ENCODE results near the gene PHETA1.
"Not testable (repeated sequence)": the region's sequence is repeated elsewhere in the genome, so short reads cannot be mapped to it uniquely, and the experiment has no call there.

Gene PHETA1

GRCh38 chr12:111351026-111351425 lies 17.9 kb downstream of the PHETA1 start:
- DNase-seq (ENCODE audit: low read depth in 3 of 3, low spot score in 1 of 3) = no peak

GRCh38 chr12:111349748-111350520 lies 19.0 kb downstream of the PHETA1 start:
- no peak for DNase-seq (ENCODE audit: low read depth in 3 of 3, low spot score in 1 of 3)

- no peak for DNase-seq (ENCODE audit: low read depth in 3 of 3, low spot score in 1 of 3)
These were observed 19.7 kb downstream of the PHETA1 start for GRCh38 chr12:111349101-111349747.

- no peak for DNase-seq (ENCODE audit: low read depth in 3 of 3, low spot score in 1 of 3)
These were observed 20.8 kb downstream of the PHETA1 start for GRCh38 chr12:111347891-111348644.

DNA sequence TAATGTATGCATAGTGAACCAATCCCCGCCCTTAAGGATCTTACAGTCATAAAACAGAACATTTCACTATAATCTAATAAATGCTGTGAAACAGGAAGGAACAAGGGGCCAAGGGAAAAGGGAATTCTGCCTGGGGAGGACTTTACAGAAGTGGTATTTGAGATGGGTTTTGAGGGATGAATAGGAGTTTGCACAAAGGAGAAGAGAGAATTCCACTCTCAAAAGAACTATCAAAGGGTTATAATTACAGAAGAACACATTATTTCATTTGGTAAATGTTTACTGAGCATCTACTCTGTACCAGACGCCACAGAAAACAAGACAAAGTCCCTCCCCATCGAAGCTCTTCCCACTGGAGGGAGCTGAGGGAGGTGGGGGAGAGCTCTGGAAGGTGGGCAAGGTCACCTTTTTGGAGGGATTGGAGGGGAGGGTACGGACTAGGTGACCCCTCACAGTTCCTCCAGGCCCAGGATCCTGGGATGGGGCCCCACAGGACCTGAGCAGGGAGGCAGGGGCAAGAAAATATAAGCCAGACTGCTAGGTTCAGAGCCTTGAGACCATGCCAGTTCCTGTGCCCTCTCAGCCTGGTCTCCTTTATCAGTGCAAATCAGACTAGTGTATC lies 24.5 kb downstream of the PHETA1 start:
- DNase-seq (ENCODE audit: low read depth in 3 of 3, low spot score in 1 of 3) = no peak

DNA sequence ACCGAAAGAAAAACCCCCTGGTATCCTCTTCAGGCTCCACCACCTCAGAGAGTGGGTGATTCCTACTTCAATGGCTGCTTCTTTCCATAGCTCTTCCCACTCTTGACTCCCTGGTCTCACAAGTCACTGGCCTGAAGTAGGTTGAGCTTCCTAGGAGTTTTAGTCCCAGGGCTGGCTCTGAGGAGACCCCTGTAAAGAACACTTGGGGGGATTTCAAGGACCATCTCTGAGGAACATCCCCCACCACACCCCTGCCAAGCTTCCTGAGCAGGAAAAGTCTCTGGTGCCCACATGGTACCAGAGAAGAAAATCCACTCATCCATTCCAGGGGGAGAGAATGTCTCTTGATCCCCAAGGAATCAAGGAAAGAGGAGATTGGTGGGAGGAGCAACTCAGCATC lies 25.7 kb downstream of the PHETA1 start:
- DNase-seq (ENCODE audit: low read depth in 3 of 3, low spot score in 1 of 3) = no peak

DNA sequence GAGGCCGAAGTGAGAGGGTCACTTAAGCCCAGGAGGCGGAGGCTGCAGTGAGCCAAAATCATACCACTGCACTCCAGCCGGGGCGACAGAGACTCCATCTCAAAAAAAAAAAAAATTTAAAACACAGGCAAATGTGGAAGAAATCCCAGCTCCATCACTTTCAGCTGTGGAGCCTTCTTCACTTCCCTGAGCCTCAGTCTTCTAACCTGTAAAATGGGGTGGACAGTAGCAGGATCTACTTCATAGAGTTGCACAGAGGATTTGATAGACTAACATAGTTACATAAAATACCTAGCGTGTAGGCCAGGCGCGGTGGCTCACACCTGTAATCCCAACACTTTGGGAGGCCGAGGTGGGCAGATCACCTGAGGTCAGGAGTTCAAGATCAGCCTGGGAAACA lies 26.5 kb downstream of the PHETA1 start:
- no peak for DNase-seq (ENCODE audit: low read depth in 3 of 3, low spot score in 1 of 3)

GRCh38 chr12:111341426-111342065 lies 27.3 kb downstream of the PHETA1 start:
- DNase-seq (ENCODE audit: low read depth in 3 of 3, low spot score in 1 of 3) = no peak

DNA sequence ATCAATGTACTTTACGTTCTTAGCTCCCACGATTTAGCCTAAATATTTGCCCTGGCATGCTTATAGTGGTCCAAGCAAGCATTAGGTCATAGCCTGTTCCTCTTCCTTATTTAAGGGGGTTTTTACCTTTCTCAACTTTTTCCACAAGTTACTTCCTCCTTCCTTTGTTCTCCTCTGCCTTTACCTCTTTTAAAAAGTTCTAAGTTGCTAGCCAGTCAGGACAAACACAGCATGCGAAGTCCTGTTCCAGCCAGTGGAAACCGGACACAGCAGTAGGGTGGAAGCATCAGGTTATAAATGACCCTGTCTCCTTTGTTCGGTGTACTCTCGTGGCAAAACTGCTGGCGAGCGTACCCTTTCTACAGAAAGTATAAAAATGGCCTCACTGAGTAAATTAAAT lies 28.2 kb downstream of the PHETA1 start:
- DNase-seq (ENCODE audit: low read depth in 3 of 3, low spot score in 1 of 3) = not testable (repeated sequence)

GRCh38 chr12:111340231-111340630 lies 28.7 kb downstream of the PHETA1 start:
- no peak for DNase-seq (ENCODE audit: low read depth in 3 of 3, low spot score in 1 of 3)

GRCh38 chr12:111339321-111339938 lies 29.5 kb downstream of the PHETA1 start:
- no peak for DNase-seq (ENCODE audit: low read depth in 3 of 3, low spot score in 1 of 3)

DNA sequence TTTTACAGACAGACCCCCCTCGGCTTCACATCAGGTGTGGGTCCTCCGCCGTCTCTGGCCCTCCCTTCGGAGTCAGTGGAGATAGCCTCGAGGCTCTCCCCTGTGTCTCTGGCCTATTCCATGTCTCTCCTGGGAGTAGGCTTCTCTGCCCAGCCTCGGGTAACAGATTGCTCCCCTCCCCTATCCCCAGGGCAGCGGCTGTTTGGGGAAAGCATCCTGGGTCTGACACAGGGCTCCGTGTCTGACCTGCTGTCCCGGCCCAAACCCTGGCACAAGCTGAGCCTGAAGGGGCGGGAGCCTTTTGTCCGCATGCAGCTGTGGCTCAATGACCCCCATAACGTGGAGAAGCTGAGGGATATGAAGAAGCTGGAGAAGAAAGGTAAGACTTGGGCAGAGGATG lies 30.8 kb downstream of the PHETA1 start:
- no peak for DNase-seq (ENCODE audit: low read depth in 3 of 3, low spot score in 1 of 3)

GRCh38 chr12:111337371-111337770 lies 31.5 kb downstream of the PHETA1 start:
- DNase-seq (ENCODE audit: low read depth in 3 of 3, low spot score in 1 of 3) = no peak

DNA sequence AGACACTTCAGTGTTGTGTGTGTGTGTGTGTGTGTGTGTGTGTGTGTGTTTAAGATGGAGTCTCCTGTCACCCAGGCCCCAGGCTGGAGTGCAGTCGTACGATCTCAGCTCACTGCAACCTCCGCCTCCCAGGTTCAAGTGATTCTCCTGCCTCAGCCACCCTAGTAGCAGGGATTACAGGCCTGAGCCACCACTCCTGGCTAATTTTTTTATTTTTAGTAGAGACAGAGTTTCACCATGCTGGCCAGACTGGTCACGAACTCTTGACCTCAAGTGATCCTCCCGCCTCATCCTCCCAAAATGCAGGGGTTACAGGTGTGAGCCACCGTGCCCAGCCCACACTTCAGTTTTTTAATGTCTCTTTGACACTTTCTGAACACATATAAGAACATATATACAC lies 32.5 kb downstream of the PHETA1 start:
- DNase-seq (ENCODE audit: low read depth in 3 of 3, low spot score in 1 of 3) = not testable (repeated sequence)

GRCh38 chr12:111335811-111336210 lies 33.1 kb downstream of the PHETA1 start:
- DNase-seq (ENCODE audit: low read depth in 3 of 3, low spot score in 1 of 3) = no peak

- not testable (repeated sequence) for DNase-seq (ENCODE audit: low read depth in 3 of 3, low spot score in 1 of 3)
These were observed 33.6 kb downstream of the PHETA1 start for GRCh38 chr12:111335301-111335700.

DNA sequence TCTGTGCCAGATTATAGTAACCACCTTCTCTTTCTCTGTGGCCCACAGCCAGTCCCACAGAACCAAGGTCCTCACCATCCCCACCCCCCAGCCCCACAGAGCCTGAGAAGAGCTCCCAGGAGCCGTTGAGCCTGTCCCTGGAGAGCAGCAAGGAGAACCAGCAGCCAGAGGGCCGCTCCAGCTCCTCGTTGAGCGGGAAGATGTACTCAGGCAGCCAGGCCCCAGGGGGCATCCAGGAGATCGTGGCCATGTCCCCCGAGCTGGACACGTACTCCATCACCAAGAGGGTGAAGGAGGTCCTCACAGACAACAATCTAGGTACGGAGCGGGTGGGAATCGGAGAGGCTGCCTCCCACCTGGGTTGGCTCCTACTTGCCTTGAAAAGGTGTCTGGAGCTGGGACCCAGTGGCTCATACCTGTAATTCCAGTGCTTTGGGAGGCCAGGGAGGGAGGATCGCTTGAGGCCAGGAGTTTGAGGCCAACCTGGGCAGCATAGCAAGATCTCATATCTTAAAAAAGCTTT lies 34.4 kb downstream of the PHETA1 start:
- no peak for DNase-seq (ENCODE audit: low read depth in 3 of 3, low spot score in 1 of 3)

DNA sequence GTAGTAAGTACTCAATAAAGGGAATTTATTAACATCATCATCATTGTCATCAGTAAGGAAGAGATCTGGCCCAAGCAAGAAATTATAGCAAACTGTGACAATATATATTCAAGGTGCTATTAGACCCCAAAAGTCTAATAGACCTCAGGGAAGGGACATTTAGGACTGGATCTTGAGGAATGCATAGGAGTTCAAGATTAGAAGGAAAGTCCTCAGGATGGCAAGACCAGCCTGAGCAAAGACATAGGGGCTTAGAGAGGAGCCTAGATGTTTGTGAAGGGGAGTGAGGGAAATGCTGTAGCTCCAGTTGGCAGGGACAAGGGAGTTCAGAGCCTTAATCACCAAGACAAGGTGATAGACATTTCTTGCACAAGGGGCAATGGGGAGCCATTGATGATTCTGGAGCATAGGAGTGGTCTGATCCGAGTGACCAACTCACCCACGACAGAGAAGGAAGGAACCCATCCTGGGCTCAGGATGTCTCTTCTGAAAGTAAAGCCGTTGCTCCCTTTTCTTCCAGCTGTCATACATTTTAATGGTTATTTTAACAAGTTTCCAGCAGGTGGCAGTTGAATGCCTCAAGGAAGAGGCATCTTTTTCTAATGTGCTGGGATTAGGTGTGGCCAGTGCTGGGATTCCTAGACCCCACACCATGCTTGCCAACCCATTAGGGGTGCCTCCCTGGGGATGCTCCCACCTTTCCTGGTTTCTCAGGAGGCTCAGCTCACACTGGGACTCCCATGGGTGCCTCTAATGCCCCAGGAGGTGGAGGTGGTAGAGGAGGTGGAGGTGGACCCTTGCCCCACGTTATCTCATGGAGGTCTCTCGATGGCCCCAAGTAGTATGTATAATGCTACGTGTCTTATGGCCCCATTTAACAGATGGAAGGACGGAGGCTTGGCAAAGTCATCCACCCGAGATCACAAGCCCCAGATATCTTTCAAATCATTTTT lies 37.8 kb downstream of the PHETA1 start:
- DNase-seq (ENCODE audit: low read depth in 3 of 3, low spot score in 1 of 3) = no peak

DNA sequence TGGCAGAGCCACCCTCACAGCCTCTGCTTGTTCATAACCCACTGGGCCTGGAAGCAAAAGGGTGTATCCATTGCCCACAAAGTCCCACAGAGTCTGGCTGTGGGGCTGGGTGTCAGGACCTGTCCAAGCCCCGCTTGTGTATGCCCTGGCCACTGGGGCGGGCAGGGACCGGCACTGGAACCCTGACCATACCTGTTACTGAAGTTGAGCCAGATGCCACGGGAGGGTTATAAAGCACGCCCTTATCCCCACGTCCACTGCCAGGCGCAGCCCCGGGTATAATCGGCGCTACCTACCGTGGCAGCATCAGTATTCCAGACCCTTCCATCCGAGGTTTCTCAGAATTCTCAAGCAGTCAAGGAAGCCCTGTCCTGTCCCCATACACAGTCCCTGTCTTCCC lies 40.8 kb downstream of the PHETA1 start:
- DNase-seq (ENCODE audit: low read depth in 3 of 3, low spot score in 1 of 3) = no peak
